ENCODE data around the gene SSRP1. TPM values are rescaled to one million over a fixed set of nuclear protein-coding genes. Genes with fewer than 3 reads are reported as not detected.

SSRP1 gene
- total RNA-seq, 1 donor from 2014 or later, result 34.6 TPM

DNA sequence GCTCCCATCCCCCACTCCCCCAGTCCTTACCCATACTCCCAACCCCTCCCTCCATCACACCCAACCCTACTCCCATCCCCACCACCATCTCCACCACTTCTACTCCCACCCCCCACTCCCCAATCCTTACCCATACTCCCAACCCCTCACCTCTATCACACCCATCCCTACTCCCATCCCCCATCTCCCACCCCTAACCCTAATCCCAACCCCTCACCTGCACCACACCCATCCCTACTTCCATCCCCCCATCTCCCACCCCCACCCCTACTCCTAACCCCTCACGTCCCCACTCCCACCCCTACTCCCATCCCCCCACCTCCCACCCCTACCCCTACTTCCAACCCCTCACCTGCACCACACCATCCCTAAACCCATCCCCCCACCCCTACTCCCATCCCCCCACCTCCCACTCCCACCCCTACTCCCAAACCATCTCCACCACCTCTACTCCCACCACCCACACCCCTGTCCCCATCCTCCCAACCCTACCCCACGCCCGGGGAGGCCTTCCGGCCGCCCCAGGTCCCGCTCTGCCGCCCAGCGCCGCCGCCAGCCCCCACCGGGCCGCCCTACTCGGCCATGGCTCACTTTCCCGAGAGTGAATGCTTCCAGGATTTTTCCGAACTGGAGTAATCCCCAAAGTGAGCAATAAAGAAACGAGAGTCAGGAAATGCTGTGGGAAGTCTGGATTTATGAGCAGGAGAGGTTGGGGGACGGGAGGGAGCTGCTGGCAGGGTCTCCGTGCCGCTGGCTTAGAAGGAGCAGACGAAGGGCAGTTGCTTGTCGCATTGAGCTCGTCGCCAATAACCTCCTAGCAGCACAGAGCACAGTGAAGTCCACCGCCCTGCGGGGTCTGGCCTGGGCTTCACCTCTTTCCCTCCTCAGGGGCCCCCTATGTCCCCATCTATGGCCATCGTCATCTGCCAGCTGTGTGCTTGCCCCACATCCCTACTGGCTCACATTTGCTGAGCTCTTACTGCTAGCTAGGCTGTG is 40.7 kb upstream of the SSRP1 start:
- peaks cover 21% of the 10 kb centered on the region for H3K4me1 ChIP-seq
- TF ChIP-seq, protein P1, sequence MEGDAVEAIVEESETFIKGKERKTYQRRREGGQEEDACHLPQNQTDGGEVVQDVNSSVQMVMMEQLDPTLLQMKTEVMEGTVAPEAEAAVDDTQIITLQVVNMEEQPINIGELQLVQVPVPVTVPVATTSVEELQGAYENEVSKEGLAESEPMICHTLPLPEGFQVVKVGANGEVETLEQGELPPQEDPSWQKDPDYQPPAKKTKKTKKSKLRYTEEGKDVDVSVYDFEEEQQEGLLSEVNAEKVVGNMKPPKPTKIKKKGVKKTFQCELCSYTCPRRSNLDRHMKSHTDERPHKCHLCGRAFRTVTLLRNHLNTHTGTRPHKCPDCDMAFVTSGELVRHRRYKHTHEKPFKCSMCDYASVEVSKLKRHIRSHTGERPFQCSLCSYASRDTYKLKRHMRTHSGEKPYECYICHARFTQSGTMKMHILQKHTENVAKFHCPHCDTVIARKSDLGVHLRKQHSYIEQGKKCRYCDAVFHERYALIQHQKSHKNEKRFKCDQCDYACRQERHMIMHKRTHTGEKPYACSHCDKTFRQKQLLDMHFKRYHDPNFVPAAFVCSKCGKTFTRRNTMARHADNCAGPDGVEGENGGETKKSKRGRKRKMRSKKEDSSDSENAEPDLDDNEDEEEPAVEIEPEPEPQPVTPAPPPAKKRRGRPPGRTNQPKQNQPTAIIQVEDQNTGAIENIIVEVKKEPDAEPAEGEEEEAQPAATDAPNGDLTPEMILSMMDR (IDR thresholded peaks at IDR 0.05; ENCODE audit: borderline replicate concordance), result no peak
- no peak overlapping the region for H3K27ac ChIP-seq (replicated peaks)
- no peak for DNase-seq
- no peaks in the 10 kb centered on the region for H3K9me3 ChIP-seq (replicated peaks)
- no peak overlapping the region for H3K4me3 ChIP-seq
- no peaks in the 10 kb centered on the region for H3K36me3 ChIP-seq
- peaks cover 20% of the 10 kb centered on the region for H3K27me3 ChIP-seq (ENCODE audit: low read depth)
- intact Hi-C loops (cut with micrococcal nuclease), result no loop called here

DNA sequence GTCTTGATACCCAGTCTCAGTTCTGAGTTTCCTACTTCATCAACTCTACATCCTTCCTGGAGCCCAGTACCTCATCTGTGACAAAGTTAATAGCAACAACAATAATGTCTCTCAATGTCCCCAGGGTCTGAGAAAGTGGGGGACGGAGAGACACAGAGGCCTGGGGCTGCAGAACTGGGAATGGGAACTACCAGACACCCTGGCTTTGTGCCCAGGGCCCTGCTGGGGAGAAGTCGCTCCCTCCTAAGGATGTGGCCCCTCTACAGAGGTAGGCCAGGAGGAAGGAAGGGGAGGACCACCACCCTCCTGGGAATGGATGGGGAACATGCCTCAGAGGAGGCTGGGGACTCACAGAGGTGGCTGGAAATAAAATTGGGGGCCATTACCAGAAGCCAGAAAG is 39.8 kb upstream of the SSRP1 start:
- Histone ChIP-seq H3K27me3 (ENCODE audit: low read depth) (peaks cover 20% of the 10 kb centered on the region), H3K27ac (replicated peaks) (no peak overlapping the region), H3K9me3 (replicated peaks) (no peaks in the 10 kb centered on the region), H3K4me1 (peaks cover 21% of the 10 kb centered on the region), H3K4me3 (no peak overlapping the region), H3K36me3 (no peaks in the 10 kb centered on the region)
- intact Hi-C loops (cut with micrococcal nuclease), result no loop called here
- DNase-seq, result no peak
- TF ChIP-seq, protein P1 (IDR thresholded peaks at IDR 0.05; ENCODE audit: borderline replicate concordance), result no peak

DNA sequence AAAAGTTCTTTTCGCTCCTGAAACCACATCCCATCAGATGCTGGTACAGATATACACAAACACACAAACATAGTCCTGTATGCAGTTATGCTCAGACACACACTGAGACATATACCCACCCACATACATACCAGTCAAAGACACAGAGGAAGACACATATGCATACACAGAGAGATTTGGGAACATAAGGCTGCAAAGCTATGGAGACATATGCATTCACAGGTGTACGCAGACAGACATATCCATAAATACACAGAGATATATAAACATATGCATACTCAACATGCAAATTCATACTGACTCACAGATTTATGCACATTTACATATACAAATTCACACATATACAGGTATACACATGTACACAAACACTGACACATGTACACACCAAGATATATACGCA is 39.3 kb upstream of the SSRP1 start:
- no peak overlapping the region for H3K27ac ChIP-seq (replicated peaks)
- TF ChIP-seq, protein P1 (IDR thresholded peaks at IDR 0.05; ENCODE audit: borderline replicate concordance), result no peak
- intact Hi-C loops (cut with micrococcal nuclease), result no loop called here
- no peaks in the 10 kb centered on the region for H3K36me3 ChIP-seq
- H3K27me3 ChIP-seq (ENCODE audit: low read depth), result peaks cover 20% of the 10 kb centered on the region
- no peak for DNase-seq
- H3K4me3 ChIP-seq, result no peak overlapping the region
- H3K9me3 ChIP-seq (replicated peaks), result no peaks in the 10 kb centered on the region
- peaks cover 21% of the 10 kb centered on the region for H3K4me1 ChIP-seq

DNA sequence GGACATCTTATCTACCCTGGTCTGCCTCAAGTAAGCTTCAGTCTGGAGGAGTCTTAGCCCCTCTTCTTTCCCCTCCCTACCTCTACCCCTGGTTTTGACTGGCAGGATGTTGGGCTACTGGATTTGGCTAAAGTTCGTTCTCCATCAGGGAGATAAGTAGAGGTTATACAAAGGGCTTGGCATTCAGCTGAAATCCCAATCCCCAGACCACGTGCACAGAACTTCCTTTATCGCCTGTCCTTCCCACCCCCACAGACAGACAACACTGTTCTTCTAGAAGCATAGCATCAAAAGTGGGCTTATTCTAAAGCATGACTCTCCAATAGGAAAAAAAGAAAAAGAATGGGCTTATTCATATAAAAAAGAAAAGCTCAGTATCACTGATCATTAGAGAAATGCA is 37.5 kb upstream of the SSRP1 start:
- no peaks in the 10 kb centered on the region for H3K36me3 ChIP-seq
- H3K4me1 ChIP-seq, result peaks cover 27% of the 10 kb centered on the region
- peak overlapping the region; percentile 66 for H3K27ac ChIP-seq (replicated peaks)
- no peak overlapping the region for H3K4me3 ChIP-seq
- DNase-seq, result no peak
- peaks cover 5% of the 10 kb centered on the region for H3K27me3 ChIP-seq (ENCODE audit: low read depth)
- TF ChIP-seq, protein P1 (IDR thresholded peaks at IDR 0.05; ENCODE audit: borderline replicate concordance), result no peak
- H3K9me3 ChIP-seq (replicated peaks), result no peaks in the 10 kb centered on the region
- intact Hi-C loops (cut with micrococcal nuclease), result no loop called here

DNA sequence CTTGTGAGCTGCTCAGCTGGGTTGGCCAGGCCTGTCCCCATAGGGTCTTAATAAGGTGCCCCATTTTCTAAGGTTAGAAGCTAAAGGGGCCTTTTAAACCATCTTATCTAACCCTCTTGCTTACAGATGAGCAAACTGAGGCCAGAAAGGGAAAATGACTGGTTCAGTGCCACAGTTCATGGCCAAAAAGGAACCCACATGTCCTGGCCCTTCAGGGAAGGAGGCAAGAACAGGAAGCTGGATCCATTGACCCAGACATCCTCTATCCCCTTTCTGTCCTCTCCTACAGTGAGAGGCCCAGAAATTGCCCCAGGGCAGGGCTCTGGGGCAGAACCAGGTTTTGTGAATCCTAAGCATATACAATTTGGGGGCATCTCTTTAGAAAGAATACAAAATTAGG is 35.2 kb upstream of the SSRP1 start:
- DNase-seq, result no peak
- TF ChIP-seq, protein P1 (IDR thresholded peaks at IDR 0.05; ENCODE audit: borderline replicate concordance), result no peak
- Histone ChIP-seq H3K4me3 (no peak overlapping the region), H3K4me1 (peaks cover 27% of the 10 kb centered on the region), H3K36me3 (no peaks in the 10 kb centered on the region), H3K27ac (replicated peaks) (no peak overlapping the region), H3K9me3 (replicated peaks) (no peaks in the 10 kb centered on the region), H3K27me3 (ENCODE audit: low read depth) (no peaks in the 10 kb centered on the region)
- intact Hi-C loops (cut with micrococcal nuclease), result no loop called here
